ENCODE measurements around the gene CALCR. TPM values are rescaled to one million over a fixed set of nuclear protein-coding genes. Genes with fewer than 3 reads are reported as not detected.

Gene CALCR
- total and polyA plus RNA-seq, 2 of the 4 experiments (the other 2 are of a cell fraction): not detected

DNA sequence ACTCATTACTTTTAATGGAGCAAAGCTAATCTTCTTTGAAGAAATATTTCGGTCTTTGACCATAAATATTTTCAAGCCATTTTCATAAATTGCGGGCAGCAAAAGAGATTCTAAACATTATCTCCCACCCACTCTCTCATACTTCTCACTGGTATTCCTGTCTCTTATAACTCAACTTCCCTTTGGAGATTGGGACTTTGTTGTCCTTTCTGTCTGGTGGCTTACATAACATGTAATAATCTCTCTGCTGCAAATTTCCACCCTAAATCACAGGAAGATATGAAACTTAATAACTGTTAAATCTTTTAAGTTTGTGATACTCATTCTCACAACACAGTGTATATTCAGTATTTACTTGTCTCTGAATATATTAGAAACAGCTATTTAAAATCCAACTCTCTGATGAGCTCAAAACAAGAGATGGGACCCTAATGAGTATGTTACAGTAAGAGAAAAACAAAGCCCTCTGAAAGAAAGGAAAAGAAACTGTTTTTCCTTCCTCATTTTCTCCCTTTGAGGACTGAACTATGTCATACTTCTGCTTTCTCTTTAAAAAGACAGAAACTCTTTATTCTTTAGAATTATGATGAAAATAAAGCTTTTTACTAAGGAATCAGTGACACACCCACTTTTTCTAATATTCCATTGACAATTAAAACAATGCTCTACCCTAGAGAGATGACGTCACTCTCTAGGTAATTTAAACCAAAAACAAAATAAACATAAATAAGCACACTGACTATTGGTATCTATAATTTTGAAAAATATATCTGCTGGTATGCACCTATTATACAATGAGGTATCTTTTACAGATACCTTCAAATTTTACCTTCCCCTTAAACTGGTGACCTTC lies 14.7 kb downstream of the CALCR start:
- Histone ChIP-seq H4K91ac (ENCODE audit: insufficient read depth, low read depth, low read length) (no peak overlapping the region), H3K4me1 (ENCODE audit: control insufficient read depth, insufficient read depth, low read length) (no peaks in the 10 kb centered on the region), H2AK9ac (replicated peaks; ENCODE audit: low read depth, low read length, poor library complexity) (no peak overlapping the region), H3K23ac (ENCODE audit: low read depth, low read length) (no peak overlapping the region), H2AFZ (replicated peaks; ENCODE audit: low read length, poor library complexity) (no peak overlapping the region), H2BK120ac (ENCODE audit: low read depth, low read length) (no peak overlapping the region), H4K5ac (ENCODE audit: low read depth, low read length) (no peak overlapping the region), H2BK5ac (ENCODE audit: low read depth, low read length, poor library complexity, severe bottlenecking) (no peak overlapping the region), H2BK20ac (ENCODE audit: low read depth, low read length) (no peak overlapping the region), H3K27me3 (ENCODE audit: control insufficient read depth, insufficient read depth, low read length) (no peaks in the 10 kb centered on the region; the same call in 1 of the 2 replicates), H2BK15ac (ENCODE audit: low read depth, low read length) (no peak overlapping the region), H3K79me1 (ENCODE audit: low read depth in 1 of 2, low read length in 2 of 2) (no peaks in the 10 kb centered on the region), H2AK5ac (ENCODE audit: low read depth, low read length) (no peak overlapping the region), H3K18ac (ENCODE audit: low read depth, low read length) (no peak overlapping the region), H3K27ac (ENCODE audit: insufficient read depth, low read length) (no peak overlapping the region), H3K9me1 (ENCODE audit: insufficient read depth, low read length) (no peaks in the 10 kb centered on the region), H3K4ac (ENCODE audit: low read depth, low read length) (no peak overlapping the region), H3K4me2 (ENCODE audit: low read depth, low read length) (no peak overlapping the region), H4K8ac (ENCODE audit: low read depth in 2 of 2, low read length in 2 of 2) (no peak overlapping the region), H4K20me1 (ENCODE audit: insufficient read depth, low read length) (no peaks in the 10 kb centered on the region), H3K4me3 (ENCODE audit: insufficient read depth, low read depth, low read length) (no peak overlapping the region), H3K9ac (ENCODE audit: low read depth, low read length) (no peak overlapping the region), H3K14ac (replicated peaks; ENCODE audit: low read depth, low read length) (no peak overlapping the region), H3K9me3 (ENCODE audit: control insufficient read depth, insufficient read depth, low read length) (no peaks in the 10 kb centered on the region), H3K36me3 (ENCODE audit: control insufficient read depth, insufficient read depth, low read length) (no peaks in the 10 kb centered on the region), H3K56ac (ENCODE audit: extremely low read depth, insufficient read depth, low read length) (no peak overlapping the region)
- DNase-seq (no peak), ATAC-seq (ENCODE audit: low read depth) (no peak)
- intact Hi-C loops (cut with micrococcal nuclease) (no loop called here), in situ Hi-C loops (cut with MboI; ENCODE audit: low sequenced_read_pairs) (no loop called here), dilution Hi-C loops (cut with HindIII; ENCODE audit: low sequenced_read_pairs, unreplicated experiment) (no loop called here)
- no TSS peak for BruUV-seq (replicated peaks)
- ChIA-PET CTCF (interaction anchor here (0.6 to 1.0 kb wide), 2 partner anchors 9 to 1528 kb away, joined by 3 to 6 read pairs; no protein-coding TSS in a partner anchor), POLR2A (ENCODE audit: unreplicated experiment) (no interaction called here)
- no CpG with 5 or more reads among the region's 3 CpGs for WGBS, 2 experiments (ENCODE audit: extremely low coverage in 2 of 2, insufficient read length in 1 of 2)
- TF ChIP-seq MAFK (IDR thresholded peaks at IDR 0.05; ENCODE audit: low read depth, low read length): no peak
- TF ChIP-seq, protein P1, sequence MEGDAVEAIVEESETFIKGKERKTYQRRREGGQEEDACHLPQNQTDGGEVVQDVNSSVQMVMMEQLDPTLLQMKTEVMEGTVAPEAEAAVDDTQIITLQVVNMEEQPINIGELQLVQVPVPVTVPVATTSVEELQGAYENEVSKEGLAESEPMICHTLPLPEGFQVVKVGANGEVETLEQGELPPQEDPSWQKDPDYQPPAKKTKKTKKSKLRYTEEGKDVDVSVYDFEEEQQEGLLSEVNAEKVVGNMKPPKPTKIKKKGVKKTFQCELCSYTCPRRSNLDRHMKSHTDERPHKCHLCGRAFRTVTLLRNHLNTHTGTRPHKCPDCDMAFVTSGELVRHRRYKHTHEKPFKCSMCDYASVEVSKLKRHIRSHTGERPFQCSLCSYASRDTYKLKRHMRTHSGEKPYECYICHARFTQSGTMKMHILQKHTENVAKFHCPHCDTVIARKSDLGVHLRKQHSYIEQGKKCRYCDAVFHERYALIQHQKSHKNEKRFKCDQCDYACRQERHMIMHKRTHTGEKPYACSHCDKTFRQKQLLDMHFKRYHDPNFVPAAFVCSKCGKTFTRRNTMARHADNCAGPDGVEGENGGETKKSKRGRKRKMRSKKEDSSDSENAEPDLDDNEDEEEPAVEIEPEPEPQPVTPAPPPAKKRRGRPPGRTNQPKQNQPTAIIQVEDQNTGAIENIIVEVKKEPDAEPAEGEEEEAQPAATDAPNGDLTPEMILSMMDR (conservative IDR thresholded peaks at IDR 0.05; ENCODE audit: low read depth, low read length): no peak
- no peak for TF ChIP-seq NFE2L2 (IDR thresholded peaks at IDR 0.05; ENCODE audit: low read depth, low read length)
- no peak for TF ChIP-seq RCOR1 (IDR thresholded peaks at IDR 0.05; ENCODE audit: insufficient replicate concordance, low read length)

Measured in IMR-90 (cell line).